ENCODE measurements around the gene SLC4A8.

SLC4A8 gene

GRCh38 chr12:51524386-51524901 is 99.8 kb downstream of the SLC4A8 start:
- no peak for TF ChIP-seq CTCF (conservative IDR thresholded peaks at IDR 0.05; ENCODE audit: low read depth, low read length)
- no peak overlapping the region for H3K4me3 ChIP-seq (ENCODE audit: low read length)
- DNase-seq (ENCODE audit: low read depth), result no peak

DNA sequence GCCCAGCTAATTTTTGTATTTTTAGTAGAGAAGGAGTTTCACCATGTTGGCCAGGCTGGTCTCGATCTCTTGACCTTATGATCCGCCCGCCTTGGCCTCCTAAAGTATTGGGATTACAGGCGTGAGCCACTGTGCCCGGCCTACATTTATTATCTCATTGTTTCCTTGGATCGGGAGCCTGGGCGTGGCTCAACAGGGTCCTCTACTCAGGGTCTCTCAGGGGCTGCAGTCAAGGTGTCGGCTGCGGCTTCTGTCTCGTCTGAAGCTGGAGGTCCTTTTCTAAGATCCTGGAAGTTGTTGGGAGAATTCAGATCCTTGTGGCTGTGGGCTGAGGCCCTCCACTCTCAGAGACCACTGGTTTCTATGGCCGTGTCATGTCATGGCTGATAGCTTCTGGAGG is 100.9 kb downstream of the SLC4A8 start:
- no peak for TF ChIP-seq CTCF (conservative IDR thresholded peaks at IDR 0.05; ENCODE audit: low read depth, low read length)

DNA sequence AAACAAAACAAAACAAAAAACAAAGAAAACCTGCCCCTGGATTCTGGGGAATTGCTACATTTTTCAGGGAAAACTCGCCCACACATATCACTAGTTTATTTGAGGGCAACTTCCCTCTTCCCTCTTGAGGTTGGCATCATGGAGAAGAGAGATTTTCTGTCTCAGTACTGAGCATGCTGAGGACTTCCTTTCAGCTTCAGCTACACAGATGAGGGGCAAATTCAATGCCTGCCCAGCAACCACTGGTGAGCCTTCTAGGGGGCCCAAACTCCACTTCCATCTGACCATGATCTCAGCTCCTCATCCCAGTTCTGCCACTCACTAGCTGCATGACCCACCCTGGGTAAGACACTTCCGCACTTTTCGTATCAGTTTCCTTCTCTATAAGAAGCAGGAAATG is 103.3 kb downstream of the SLC4A8 start:
- H3K4me3 ChIP-seq (ENCODE audit: low read length), result no peak overlapping the region
- DNase-seq (ENCODE audit: low read depth), result no peak
- TF ChIP-seq CTCF (conservative IDR thresholded peaks at IDR 0.05; ENCODE audit: low read depth, low read length), result no peak

More for the DNA sequence above, 100.9 kb downstream of the SLC4A8 start:
- DNase-seq (ENCODE audit: low read depth), result no peak
- no peak overlapping the region for H3K4me3 ChIP-seq (ENCODE audit: low read length)

- DNase-seq (ENCODE audit: low read depth), result no peak
- TF ChIP-seq CTCF (conservative IDR thresholded peaks at IDR 0.05; ENCODE audit: low read depth, low read length), result no peak
- no peak overlapping the region for H3K4me3 ChIP-seq (ENCODE audit: low read length)
Measured at GRCh38 chr12:51528852-51529650, 104.4 kb downstream of the SLC4A8 start.

GRCh38 chr12:51529651-51529970 is 105.0 kb downstream of the SLC4A8 start:
- no peak for TF ChIP-seq CTCF (conservative IDR thresholded peaks at IDR 0.05; ENCODE audit: low read depth, low read length)
- DNase-seq (ENCODE audit: low read depth), result no peak
- no peak overlapping the region for H3K4me3 ChIP-seq (ENCODE audit: low read length)

GRCh38 chr12:51530208-51530607 is 105.6 kb downstream of the SLC4A8 start:
- no peak for TF ChIP-seq CTCF (conservative IDR thresholded peaks at IDR 0.05; ENCODE audit: low read depth, low read length)
- DNase-seq (ENCODE audit: low read depth), result no peak
- H3K4me3 ChIP-seq (ENCODE audit: low read length), result no peak overlapping the region

Measured in retinal pigment epithelial cell (primary cell).